HG03108 (cell line): ENCODE results near the gene ADGRE2.
"Not testable (repeated sequence)": the region's sequence is repeated elsewhere in the genome, so short reads cannot be mapped to it uniquely, and the experiment has no call there.

ENCODE experiments used
- ATAC-seq: cut with Tn5 transposase; IDR thresholded peaks from one replicate; pipeline ENCODE4 v1.9.1; 2021; ENCODE audit warnings: moderate library complexity; ENCODE audit not compliant: unreplicated experiment

The ADGRE2 gene

GRCh38 chr19:14780622-14781225 lies 2.4 kb upstream of the ADGRE2 start:
- ATAC-seq = not testable (repeated sequence)

- ATAC-seq = no peak
Measured at GRCh38 chr19:14779151-14779550, 791 bp upstream of the ADGRE2 start.

GRCh38 chr19:14777645-14778044 lies 715 bp downstream of the ADGRE2 start:
- not testable (repeated sequence) for ATAC-seq

GRCh38 chr19:14775869-14776586 lies 2.3 kb downstream of the ADGRE2 start:
- no peak for ATAC-seq

GRCh38 chr19:14775326-14775725 lies 3.0 kb downstream of the ADGRE2 start:
- not testable (repeated sequence) for ATAC-seq

GRCh38 chr19:14774373-14774772 lies 4.0 kb downstream of the ADGRE2 start:
- no peak for ATAC-seq

GRCh38 chr19:14773722-14774121 lies 4.6 kb downstream of the ADGRE2 start:
- ATAC-seq = not testable (repeated sequence)

GRCh38 chr19:14772995-14773394 lies 5.4 kb downstream of the ADGRE2 start:
- ATAC-seq = no peak

- no peak for ATAC-seq
Measured at GRCh38 chr19:14772467-14772866, 5.9 kb downstream of the ADGRE2 start.

- no peak for ATAC-seq
Measured at GRCh38 chr19:14770944-14771839, 7.2 kb downstream of the ADGRE2 start.

- ATAC-seq = no peak
Measured at GRCh38 chr19:14770136-14770535, 8.2 kb downstream of the ADGRE2 start.

GRCh38 chr19:14769201-14769600 lies 9.2 kb downstream of the ADGRE2 start:
- no peak for ATAC-seq

GRCh38 chr19:14768001-14768400 lies 10.4 kb downstream of the ADGRE2 start:
- no peak for ATAC-seq

GRCh38 chr19:14767466-14767971 lies 10.8 kb downstream of the ADGRE2 start:
- no peak for ATAC-seq

GRCh38 chr19:14765841-14766240 lies 12.5 kb downstream of the ADGRE2 start:
- ATAC-seq = not testable (repeated sequence)

GRCh38 chr19:14765403-14765802 lies 13.0 kb downstream of the ADGRE2 start:
- ATAC-seq = not testable (repeated sequence)

- no peak for ATAC-seq
Measured at GRCh38 chr19:14764401-14764800, 14.0 kb downstream of the ADGRE2 start.

GRCh38 chr19:14763497-14764145 lies 14.7 kb downstream of the ADGRE2 start:
- ATAC-seq = no peak

- ATAC-seq = no peak
Measured at GRCh38 chr19:14762111-14762510, 16.2 kb downstream of the ADGRE2 start.

GRCh38 chr19:14761607-14762006 lies 16.8 kb downstream of the ADGRE2 start:
- no peak for ATAC-seq

- ATAC-seq = no peak
Measured at GRCh38 chr19:14758816-14759215, 19.5 kb downstream of the ADGRE2 start.
